Islet precursor cell (in vitro differentiated cells): ENCODE measurements around the gene ZNF521.

Experiments
- DNase-seq: peaks from one replicate; pipeline ENCODE4 v3.0.0-alpha.2; 2018

ZNF521 gene

DNA sequence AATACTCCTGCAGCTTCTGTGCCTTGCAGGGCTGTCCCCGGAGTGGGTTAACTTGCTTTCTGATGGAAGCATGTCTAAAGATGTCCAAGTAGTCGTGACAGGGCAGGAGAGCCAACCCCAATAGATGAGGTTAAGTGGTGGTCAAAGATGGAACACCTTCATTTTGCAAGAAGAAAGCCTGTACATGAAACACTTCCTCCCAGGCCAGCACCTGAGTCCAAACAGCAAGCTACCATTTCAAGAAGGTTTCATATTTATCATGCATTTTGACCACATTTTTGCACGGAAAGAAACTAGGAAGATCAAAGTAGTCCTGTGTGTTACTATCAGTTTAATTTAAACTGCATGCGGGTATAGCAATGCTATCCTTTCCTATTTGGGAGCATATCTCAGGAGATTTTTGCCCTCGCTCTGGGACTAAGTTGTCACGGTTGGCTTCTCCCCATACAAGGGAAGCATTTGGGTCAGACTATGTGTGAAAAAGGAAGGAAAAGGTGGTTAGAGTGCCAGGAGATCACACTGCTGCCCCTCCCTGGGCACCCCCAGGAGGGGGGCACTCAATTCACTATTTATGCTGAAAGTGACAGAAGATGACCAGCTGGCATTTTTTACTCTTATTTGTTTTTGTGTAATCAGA is 187.6 kb downstream of the ZNF521 start:
- no peak for DNase-seq

- DNase-seq, result no peak
These were observed 198.5 kb downstream of the ZNF521 start for GRCh38 chr18:25153426-25153825.

DNA sequence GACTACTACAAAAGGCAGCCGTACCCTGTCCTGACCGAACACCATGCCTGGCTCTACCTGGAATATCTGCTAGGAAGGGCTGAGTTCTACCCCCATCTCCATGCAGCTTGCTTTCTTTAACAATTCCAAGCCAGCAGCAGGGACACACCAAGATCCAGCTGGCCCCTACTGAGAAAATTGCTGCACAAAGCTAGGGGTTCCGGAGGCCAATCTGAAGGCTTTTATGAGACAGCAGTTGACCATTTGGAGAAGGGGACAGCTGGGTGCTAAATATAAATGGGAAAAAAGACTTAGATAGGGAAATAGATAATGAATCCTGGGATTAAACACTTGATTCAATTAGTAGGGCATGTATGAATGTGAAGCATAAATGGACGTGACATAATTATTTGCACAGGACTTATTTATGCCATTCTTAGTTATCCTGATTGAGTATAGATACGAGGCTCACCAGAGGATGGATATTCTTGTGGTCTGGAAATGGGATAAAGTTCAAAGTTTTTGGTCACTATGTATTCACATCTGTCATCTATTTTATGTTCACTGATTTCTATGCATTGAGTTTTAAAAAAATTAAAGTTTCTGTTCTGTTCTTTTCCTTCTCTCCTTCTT is 204.0 kb downstream of the ZNF521 start:
- DNase-seq, result no peak

DNA sequence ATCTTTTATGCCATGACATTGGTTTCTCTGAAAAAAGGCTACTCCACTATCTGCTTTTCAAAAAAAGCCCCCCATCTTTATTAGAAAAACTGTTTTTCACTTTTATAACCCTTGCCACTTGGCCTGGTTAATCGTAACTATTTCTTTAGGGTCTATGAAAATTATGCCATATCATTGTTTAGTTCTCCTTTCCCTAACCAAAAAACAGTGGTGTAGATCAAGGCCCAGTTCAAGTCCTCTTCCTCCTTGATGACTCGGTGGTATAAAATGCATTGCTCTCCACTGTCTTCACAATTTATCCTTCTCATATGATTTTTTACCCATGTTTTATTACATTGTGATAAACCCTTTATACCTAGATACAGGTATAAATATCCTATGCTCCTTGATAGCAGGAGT is 205.5 kb downstream of the ZNF521 start:
- DNase-seq, result no peak

DNA sequence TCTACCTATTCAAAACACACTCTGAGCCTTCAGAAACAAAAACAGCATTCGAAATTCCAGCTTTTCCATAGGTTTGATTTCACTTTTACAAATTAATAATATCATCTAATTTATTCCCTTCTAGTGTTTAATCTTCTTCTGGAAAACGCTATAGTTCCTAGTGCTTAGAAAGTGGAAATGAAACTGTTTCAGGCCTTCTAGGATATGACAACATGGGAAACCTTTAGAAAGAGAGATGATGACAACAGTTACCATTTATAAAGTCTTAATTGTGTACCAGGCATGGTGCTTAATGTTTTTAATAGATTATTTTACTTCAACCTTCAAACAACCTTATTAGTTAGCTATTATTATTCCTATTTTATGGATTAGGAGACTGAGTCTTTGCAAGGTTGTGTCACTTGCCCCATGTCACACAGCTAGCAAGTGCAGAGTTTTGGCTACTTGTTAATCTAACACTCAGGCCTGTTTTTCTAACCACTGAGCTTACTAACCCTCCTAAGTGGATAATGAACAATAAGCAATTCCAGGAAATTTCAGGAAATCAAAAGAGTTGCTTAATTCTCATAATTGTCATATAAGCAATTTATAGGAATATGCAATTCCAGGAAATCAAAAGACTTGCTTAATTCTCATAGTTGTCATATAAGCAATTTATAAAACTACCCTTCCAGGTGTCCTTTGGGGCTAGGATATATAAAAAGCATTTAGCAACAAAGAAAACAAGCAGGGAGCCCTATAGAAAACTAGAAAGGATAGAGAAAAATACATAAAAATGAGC is 206.0 kb downstream of the ZNF521 start:
- no peak for DNase-seq

GRCh38 chr18:25144820-25145219 is 207.1 kb downstream of the ZNF521 start:
- DNase-seq, result no peak

GRCh38 chr18:25141886-25142285 is 210.1 kb downstream of the ZNF521 start:
- DNase-seq, result no peak

GRCh38 chr18:25141399-25141798 is 210.6 kb downstream of the ZNF521 start:
- no peak for DNase-seq

DNA sequence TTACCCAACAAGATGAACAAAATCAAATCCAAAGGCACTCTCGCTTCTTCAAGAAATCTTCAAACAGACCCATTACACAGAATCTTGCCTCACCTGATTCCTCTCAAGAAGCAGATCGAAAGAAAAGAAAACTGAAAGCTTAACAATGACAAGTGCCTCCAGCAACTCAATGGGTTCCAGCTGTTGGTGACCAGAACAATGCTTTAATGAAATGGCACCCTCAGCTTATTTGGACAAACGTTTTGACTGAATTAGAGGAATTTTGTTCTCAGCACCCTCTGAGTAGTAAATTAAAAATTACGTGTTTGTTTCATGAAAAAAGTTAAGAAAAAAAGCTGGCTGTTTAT is 211.0 kb downstream of the ZNF521 start:
- no peak for DNase-seq

DNA sequence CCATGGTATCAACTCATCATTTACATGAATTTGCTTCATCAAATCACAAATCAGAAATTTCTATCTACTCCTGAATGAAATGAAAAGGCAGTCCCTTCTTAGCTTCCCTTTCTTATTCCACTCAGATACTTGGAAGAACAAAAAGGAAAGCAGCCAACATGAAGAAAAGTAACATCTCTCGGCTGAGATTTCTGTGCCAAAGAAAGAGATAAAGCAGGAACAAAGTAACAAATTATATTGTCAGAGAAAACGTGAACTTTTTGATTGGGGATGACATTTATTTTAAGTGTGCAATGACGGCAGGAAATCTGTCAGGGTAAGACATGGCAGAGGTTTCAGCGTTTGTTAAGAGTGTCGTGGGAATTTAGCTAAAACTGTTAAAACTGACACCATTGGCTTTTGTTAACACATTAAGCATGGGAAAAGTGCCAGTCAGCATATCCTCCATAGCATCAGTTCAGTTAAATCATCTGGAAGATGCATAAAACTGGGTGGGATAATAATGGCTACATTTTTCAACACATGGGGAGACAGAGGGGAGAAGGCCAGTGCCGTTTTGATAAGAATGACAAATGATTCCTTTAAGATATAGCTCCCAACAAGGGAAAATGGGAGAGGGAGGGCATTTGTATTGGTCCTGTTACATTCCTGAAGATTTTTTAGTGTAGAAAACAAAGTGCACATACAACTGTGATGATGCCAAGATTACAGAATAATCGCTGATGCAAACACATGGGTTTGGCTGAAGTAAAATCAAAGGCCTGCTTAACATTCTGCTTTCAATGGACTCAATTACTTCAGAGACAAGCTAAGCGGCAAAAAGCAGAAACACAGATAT is 211.6 kb downstream of the ZNF521 start:
- DNase-seq, result no peak

- no peak for DNase-seq
These were observed 214.8 kb downstream of the ZNF521 start for GRCh38 chr18:25137197-25137472.

DNA sequence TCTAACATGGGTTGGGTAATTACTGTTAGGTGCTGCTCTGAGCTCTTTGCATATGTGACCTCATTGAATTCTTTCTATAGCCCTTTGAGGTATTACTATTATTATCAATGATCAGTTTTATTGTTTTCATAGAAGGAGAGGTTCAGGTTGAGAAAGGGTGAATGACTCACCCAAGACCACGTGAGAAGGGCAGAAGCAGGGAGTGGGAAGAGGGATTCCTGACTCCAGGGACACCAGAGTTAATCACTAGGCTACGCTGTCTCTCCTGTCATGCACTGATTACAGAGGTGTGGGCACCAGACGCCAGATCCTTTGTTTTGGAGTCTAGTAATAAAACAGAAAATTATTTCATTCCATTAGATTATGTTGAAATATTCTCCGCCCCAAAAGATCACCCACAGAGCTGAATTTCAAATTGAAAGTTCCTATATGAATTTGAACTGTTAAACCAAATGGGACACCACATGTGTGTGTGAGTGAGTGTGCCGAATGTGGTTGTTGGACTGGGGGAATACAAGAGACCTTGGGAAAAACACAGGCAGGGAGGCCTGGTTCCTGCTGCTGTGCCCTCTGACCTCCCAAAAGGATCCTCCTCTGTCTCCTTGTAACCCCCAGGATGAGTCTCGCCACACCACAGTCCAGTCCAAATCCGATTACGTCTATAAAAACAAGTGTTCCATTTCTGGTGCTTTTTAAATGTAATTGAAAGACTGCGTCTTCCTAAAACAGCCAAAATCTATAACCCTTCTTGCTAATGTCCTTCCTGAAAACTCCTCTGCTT is 215.4 kb downstream of the ZNF521 start:
- no peak for DNase-seq

DNA sequence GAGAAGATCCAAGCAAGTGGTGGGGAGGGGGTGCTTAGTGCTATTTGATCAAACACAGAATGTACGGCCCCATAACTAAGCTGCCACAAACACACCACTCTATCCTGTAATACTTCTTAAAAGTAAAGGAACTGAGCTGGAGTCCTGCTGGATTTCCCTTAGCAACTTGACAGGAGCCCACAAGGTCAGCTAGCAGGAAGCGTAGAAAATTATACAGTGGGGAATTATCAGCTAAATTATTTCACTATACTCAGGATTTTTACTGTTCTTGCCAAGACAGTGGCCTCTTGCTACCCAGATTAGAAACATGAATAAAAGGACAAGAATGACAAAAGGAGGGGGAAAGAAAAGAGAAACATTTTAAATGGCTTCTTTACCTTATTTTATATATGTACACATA is 217.1 kb downstream of the ZNF521 start:
- DNase-seq, result no peak

DNA sequence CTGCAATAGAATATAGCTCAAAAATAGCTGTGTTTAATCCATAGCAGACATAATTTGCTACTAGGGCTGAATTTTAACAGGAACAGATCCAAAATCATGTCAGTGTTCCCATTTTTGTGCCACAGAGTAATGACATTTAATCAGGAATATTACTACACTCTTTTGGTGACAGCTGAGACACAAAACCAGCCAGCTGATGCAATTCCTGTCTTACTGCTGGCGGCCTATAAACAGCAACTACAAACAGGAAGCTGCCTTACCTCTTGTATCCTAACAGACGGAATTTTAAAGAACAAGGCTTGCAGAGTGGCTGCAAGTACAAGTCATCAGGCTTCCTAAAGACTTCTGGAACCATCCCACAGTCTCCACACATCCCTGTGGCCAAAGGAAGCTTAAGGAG is 218.1 kb downstream of the ZNF521 start:
- DNase-seq, result no peak

DNA sequence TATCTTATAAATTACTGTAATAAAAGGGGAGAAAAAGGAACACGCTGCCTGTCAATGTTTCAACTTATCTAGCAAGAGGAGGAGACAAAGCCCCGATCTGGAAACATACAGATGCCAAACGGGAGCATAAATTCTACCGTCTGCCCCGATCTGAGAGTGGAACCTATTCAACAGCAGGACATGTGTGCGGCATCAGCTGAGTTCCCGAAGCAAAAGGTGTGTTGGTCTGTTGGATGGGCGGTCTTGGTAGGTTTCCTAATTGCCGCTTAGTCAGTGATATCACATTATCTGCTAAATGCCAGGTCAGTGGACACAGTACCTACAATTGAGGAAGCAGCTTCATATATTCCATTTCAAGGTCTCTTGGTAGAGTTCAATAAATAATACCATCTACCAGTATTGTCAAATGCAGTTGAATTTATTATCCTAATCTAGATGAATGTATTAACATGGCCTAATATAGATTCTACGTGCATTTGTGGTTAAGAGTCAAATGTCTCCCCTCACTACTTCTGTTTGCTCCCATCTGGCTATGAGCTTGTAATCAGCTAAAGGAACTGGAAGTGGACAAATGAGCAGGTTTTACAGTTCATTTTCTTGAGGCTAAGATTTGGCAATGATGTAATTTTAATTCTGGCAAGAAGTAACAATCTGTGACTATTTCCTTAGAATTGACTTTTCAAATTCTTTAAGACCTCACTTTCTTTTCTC is 219.0 kb downstream of the ZNF521 start:
- DNase-seq, result no peak

DNA sequence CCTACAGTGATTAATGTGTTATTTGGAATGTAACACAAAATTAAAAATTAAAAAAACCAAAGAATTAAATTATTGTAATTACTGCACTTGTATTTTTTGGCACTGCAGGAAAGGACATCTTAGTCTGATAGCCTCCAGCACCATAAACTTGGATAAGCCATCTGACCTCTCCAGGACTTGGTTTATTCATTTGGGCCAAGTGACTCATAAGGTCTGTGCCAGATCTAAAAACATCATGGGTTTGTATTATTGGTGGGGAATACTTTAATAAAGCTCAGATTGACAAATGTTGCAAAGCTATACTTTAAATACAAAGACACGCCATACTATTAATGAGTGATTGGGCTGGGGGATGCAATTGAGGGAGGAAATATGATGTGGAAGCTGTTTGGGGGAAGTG is 225.2 kb downstream of the ZNF521 start:
- DNase-seq, result no peak

DNA sequence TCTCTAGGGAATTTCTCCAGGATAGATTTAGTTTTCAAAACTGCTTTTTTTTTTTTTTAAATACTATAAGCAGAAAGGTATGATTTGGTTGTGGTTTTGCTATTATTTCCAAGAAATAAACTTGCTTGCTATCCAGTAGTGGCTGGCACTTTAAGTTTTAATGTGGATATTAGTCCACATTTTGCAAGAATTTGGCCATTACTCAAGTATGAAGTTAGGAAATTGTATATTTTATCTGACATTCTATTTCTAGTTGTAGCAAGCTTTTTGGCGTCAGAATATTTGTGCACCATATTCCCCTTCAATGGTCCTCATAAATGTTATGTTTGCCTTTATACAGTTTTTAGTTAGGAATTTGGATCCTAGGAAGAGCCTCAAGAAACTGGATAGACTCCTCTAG is 226.3 kb downstream of the ZNF521 start:
- no peak for DNase-seq

GRCh38 chr18:25123438-25124232 is 228.3 kb downstream of the ZNF521 start:
- DNase-seq, result no peak

GRCh38 chr18:25121442-25121841 is 230.5 kb downstream of the ZNF521 start:
- DNase-seq, result no peak

DNA sequence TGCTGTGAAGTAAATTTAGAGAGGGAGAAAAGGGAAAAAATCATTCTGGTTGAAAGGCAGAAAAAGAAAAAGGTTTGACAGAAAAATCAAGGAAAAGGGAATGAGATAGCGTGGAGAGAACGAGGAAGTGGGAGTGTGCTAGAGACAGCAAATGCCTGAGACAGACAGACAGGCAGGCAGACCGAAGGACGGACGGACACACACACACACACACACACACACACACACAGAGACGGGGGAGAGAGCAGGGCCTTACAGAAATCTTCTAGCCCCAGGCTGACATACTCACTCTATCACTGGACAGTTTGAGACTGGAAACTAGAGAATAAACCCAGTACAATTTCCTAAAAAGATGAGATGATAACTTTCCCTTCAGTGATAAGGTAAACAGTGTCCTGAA is 238.4 kb downstream of the ZNF521 start:
- no peak for DNase-seq

DNA sequence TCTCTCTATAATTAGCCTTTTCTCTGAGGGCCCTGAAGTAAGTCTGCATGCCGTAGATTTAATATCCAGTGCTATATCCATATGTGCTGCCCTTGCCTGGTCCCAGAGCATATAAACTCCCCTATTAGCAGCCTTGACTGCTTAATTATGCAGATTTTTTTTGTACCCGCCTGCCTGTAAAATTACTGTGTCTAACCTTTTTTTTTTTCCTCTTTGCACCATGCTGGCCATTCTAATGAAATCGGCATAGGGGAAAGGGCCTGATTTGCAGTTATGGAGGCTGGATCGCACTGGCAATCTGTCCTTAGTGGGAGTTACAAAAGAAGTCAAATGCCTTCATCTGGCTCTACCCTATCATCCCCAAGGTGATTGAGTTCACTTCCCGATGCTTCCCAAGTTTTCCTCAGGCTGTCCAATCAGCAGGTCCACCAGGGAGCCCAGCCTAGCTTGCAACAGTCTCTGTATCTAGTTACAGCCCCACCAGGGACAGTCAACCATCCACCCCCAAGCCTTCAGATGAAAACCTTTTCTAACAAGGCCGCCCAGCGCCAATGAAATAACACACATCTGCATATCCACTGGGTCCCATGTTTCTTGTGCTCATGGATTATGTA is 239.0 kb downstream of the ZNF521 start:
- DNase-seq, result no peak
